ENCODE measurements around the gene DACT1.

DNA sequence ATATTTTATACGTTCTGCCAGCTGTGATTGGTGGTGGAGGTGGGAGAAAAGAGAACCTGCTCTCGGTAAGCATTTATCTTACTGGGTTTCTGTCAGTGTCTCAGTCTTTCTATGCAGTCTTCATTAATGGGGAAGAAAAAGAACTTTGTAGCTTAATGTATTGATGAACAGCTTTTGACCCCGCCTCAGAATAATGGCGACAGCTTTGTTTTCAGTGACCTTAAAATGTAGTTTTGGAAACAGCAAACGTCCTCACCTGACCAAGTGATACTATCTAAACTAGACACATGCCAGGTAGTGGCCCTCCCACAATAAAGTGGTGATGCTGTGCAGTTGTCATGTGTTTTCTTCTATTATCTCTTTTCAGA lies 1.4 kb downstream of the DACT1 start:
- TF ChIP-seq, protein P1, sequence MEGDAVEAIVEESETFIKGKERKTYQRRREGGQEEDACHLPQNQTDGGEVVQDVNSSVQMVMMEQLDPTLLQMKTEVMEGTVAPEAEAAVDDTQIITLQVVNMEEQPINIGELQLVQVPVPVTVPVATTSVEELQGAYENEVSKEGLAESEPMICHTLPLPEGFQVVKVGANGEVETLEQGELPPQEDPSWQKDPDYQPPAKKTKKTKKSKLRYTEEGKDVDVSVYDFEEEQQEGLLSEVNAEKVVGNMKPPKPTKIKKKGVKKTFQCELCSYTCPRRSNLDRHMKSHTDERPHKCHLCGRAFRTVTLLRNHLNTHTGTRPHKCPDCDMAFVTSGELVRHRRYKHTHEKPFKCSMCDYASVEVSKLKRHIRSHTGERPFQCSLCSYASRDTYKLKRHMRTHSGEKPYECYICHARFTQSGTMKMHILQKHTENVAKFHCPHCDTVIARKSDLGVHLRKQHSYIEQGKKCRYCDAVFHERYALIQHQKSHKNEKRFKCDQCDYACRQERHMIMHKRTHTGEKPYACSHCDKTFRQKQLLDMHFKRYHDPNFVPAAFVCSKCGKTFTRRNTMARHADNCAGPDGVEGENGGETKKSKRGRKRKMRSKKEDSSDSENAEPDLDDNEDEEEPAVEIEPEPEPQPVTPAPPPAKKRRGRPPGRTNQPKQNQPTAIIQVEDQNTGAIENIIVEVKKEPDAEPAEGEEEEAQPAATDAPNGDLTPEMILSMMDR (conservative IDR thresholded peaks at IDR 0.05): no peak
- no peak for TF ChIP-seq EZH2 (IDR thresholded peaks at IDR 0.05; ENCODE audit: low read depth)

Data from PC-9 (cell line).